ENCODE results near the gene RGS11.
"Not testable (repeated sequence)": the region's sequence is repeated elsewhere in the genome, so short reads cannot be mapped to it uniquely, and the experiment has no call there.

The RGS11 gene

DNA sequence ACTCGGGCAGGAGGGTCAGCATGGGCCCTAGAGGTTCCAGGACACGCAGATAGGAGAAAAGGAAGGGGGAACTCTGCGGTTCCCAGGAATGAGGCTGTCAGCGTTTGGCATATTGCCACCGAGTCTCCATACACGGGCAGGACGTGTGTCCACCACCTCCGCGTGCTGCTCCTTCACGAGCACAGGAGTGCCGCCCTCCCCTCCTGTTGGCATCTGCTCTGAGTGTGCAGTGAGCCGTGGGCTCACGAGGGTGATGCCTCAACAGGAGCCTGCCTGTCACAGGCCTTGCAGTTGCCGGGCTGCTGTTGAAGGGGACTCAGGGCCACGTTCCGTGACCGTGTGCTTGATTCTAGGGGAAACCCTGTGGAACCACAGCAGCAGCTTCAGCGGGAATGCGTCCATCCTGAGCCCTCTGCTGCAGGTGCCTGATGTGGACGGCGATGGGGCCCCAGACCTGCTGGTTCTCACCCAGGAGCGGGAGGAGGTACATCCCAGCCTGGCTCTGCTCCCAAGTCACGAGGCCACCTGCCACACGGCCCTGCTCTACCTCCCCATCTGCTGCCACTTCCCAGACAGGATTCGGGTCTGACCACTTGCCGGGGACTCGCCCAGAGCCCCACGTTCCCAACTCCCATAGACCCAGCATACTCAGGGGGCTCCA is 14.6 kb downstream of the RGS11 start:
- no peak for DNase-seq

DNA sequence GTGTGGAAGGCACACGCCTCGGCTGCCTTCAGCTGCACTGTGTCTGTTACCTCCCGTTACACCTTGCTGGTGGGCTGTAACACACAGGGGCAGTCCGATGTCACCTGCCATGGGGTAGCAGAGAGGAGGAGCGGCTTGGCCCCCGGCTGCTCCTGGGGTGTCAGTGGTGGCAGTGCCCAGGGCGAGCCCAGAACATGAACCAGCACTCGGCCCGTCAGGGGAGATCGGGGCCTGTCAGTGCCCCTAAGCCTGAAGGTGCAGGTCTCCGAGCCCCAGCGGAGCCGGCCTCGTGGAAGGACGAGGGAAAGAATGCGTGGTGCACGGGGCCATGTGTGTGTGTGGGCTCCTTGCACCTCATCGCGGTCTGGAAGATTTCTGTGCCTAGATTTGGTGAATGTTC is 15.4 kb downstream of the RGS11 start:
- no peak for DNase-seq

DNA sequence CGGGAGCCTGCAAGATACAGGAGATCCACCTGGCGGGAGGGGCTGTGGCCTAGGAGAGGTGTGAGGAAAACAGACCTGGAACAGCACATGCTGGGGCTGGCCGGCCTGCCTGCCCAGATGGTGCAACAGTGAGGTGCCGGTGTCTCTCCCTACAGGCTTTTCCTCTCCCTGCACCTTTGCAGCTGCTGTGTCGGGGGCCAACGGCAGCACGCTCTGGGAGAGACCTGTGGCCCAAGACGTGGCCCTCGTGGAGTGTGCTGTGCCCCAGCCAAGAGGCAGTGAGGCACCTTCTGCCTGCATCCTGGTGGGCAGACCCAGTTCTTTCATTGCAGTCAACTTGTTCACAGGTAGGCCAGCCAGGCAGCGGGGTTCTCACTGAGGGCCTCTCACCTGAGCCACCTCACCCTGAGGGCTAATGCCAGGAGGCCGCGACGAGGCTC is 15.9 kb downstream of the RGS11 start:
- DNase-seq = no peak

DNA sequence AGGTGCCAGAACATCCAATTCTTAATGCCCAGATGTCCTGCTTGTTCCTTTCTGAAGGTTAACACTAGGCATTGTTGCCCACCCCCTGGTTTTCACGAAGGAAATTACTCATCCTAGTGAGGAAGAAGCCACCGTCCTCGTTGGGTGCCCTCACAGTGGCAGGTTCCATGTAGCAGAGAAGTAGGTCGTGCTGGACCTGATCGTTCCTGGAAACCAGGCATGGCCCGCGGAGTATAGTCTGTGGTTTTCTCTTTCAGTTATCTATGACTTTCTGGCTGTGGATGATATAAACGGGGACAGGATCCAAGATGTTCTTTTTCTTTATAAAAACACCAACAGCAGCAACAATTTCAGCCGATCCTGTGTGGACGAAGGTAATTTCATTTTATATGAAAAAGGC is 16.5 kb downstream of the RGS11 start:
- DNase-seq = no peak

DNA sequence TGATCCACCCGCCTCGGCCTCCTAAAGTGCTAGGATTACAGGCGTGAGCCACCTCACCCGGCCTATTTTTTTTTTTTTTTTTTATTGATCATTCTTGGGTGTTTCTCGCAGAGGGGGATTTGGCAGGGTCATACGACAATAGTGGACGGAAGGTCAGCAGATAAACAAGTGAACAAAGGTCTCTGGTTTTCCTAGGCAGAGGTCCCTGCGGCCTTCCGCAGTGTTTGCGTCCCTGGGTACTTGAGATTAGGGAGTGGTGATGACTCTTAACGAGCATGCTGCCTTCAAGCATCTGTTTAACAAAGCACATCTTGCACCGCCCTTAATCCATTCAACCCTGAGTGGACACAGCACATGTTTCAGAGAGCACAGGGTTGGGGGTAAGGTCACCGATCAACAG is 17.7 kb downstream of the RGS11 start:
- DNase-seq = not testable (repeated sequence)

DNA sequence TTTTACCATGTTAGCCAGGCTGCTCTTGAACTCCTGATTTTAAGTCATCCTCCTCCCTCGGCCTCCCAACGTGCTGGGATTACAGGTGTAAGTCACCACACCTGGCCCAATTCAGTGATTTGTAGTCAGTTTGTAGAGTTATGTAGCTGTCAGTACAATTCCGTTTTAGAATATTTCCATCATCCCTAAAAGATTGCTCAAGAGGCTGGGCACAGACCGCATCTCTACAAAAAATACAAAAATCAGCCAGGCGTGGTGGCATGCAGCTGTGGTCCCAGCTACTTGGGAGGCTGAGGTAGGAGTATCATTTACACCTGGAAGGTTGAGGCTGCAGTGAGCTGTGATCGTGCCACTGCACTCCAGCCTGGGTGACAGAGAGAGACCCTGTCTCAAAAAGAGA is 20.6 kb downstream of the RGS11 start:
- DNase-seq = no peak

DNA sequence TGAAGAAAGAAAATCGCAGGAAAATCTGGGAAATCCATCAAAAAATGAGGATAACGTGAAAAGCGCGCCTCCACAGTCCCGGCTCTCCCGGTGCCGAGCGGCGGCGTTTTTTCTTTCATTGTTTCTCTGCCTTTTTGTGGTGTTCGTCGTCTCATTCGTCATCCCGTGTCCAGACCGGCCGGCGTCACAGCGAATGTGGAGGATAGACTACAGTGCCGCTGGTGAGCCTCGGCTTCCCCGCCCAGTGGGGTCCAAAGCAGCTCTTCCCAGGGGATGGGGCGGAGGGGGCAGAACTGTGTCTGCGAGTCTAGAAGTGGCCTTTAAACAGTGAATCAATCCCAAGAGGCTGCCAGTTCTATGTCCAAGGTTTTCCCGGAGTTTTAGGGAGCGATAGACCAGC is 21.3 kb downstream of the RGS11 start:
- no peak for DNase-seq

DNA sequence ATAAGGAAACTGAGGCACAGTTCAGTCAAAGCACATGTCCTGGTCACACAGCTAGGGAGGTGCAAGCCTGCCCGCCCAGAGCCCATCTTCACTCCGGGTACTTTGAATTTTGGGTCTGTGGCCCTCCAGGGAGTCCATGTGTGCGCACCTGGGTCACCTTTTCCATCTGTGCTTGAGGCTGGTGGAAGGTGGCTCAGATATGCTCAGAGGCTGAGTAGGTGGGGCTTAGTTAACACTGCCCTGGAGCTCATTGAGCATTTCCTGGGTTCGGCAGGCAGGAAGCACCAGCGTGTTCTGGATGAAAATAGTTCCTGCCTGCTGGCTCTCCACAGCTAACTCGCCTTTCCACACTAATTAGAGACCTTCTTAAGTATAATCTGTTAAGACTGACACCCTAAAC is 21.9 kb downstream of the RGS11 start:
- no peak for DNase-seq

DNA sequence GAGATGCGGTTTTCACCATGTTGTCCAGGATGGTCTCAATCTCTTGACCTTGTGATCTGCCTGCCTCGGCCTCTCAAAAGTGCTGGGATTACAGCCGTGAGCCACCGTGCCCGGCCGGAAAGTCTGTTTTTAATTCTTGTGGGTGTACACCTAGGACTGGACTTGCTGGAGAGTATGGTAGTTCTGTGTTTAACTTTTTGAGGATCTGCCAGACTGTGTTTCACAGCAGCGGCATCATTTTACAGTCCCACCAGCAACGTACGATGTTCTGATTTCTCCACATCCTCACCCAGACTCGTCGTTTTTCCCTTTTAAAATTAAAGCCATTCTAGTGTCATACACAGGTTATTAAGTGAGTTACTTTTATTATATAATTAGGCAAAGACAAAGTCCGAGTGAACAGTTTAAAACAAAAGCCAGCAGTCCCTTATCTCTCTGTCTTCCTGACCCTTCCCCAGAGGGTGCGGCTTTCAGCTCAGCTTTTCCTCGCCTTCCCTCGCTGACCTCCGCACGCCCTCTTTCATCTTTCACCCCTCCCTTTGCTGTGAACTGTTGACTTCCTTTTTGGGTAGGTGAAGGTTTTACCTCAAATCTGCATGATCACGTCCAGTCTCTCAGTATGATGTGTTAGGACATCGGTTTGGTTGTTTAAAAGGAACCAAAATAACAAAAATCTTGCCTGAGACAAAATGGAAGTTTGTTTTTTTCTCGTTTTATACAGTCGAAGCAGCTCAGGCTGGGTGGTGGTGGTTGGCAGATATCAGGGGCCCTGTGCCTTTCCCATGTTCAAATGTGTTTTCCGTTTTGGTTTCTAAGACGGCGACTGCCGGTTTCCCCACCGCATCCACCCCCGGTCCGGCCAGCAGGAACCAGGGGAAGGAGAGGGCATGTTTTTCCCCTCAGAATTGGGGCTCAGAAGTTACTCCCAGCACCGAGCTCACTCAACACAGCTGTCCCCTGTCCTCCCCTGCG is 23.1 kb downstream of the RGS11 start:
- DNase-seq = peak; percentile 20

DNA sequence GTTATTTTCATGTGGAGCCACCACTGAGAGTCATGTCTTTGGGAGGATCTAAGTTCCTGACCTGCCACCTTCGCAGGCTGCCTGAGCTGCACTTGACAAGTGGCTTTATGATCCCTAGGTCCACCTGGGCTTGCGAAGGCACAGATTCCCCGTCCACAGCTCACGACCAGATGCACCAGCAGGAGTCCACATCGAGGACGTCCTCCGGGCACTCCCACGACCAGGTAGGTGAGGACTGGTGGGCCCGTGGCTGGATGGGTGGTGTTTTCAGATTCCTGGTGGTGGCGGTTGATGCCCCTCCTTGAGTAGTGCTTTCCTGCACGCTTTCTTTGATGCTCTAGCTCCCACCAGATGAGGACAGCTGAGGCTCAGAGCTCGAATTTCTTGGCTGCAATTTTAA is 26.3 kb downstream of the RGS11 start:
- DNase-seq = no peak

DNA sequence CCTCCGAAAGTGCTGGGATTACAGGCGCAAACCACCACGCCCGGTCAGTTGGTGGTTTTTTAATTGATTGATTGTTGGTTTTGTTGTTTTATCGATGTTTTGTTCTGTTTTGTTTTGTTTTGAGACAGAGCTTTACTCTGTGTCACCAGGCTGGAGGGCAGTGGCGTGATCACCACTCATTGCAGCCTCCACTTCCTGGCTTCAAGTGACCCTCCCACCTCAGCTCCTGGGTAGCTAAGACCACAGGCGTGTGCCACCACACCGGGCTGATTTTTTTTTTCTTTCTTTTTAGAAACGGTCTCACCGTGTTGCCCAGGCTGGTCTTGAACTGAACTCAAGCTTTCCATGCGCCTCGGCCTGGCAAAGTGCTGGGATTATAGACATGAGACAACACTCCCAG is 28.7 kb downstream of the RGS11 start:
- DNase-seq = no peak

DNA sequence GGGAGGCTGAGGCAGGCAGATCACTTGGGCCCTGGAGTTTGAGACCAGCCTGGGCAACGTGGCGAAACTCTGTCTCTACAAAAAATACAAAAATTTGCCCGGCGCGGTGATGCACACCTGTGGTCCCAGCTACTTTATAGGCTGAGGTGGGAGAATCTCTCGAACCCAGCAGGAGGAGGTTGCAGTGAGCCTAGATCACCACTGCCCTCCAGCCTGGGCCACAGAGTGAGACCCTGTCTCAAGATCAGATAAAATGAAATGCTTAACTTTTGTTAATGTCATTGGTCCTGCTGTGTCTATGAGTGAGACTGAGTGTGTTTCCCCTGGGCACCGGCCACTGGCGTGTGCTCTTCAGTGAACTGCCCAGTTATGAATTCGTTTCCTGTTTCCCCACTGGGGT is 30.6 kb downstream of the RGS11 start:
- DNase-seq = no peak

DNA sequence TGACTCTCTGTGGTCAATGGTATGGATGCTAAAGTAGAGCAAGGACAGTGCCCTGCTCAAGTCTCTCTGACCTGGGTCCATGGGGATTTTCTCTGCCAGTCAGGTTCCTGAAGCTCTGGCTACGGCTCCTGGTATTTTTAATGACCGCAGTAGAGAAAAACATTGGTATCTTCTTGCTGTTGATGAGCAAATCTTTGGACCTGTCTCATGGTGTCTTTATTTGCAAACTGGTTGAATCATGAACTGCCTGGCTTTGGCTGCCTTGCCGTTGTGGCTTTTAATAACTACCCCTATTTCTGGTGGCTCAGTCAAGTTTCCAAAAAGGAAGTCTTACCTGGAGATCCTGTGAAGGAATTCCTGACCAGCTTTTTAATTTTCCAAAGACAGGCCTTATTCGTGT is 32.4 kb downstream of the RGS11 start:
- no peak for DNase-seq

DNA sequence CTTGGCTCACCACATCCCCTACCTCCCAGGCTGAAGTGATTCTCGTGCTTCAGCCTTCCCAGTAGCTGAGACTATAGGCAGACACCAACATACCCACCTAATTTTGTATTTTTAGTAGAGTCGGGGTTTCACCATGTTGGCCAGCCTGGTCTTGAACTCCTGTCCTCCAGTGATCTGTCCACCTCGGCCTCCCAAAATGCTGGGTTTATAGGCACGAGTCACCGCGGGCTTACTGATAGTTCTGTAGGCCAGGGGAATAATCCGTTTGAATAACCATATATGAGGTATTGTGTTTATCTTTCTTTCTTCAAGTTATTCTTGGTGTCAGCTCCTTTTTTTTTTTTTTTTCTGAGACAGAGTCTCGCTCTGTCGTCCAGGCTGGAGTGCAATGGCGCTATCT is 33.5 kb downstream of the RGS11 start:
- DNase-seq = no peak

DNA sequence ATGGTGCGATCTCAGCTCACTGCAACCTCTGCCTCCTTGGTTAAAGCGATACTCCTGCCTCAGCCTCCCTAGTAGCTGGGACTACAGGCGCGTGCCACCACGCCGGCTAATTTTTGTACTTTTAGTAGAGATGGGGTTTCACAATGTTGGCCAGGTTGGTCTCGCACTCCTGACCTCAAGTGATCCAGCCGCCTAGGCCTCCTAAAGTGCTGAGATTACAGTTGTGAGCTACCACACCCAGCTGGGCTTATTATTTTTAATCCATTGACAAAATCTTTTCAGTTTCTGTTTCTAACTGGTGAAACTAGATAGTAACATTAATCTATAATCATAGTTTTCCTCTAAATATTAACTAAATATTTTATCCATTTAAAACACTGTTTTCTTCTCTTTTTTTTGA is 35.2 kb downstream of the RGS11 start:
- DNase-seq = no peak

DNA sequence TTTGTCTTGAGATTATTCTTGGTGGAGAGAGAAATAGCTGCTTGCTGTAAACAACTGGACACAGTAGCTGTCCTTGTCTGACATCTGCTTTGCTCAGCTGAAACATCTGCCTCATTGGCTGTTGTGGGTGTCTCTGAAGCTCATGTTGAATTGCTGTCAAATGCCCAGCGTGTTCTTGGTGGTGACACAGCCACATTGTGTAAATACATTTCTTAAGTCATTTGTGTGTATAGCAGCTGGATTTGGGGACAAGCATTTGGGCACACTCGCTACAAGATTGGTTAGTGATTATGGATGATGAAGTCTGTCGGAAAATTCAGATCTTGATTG is 35.8 kb downstream of the RGS11 start:
- no peak for DNase-seq

DNA sequence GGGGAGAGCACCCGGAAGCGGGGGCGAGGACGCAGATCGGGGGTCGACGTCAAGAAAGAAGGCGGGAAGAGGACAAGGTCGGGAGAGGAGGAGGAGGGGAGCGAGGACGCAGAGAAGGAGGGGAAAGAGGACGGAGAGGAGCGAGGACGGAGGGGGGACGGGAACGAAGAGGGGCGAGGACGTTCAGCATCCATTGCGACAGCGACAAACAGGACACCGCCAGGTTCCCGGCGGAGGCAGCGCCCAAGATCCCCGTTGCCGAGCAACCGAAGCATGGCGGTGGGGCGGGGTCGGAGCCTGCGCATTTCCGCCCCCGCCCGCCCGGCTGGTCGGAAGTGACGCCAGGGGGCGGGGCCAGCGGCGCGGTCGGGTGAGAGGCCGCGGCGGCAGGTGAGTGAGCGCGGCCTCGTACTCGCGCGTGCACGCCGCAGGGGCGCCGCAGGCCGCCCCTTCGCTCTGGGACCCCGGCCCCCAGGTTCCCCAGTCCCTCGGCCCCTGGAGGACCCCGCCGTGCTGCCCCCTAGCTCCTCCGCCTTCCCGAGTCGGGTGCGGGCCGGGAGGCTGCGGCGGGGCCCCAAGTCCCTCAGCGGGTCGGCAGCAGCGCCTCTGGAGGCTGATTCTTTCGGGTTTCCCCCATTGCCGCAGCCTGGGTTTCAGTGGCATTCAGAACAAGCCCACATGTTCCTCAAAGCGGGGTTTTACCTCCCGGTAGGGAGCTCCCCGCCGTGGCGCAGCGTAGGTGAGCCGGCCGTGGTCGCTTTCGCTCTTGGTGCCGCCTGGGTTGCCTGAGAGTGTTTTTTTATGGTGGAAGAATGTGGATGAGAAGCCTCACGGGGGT is 41.1 kb downstream of the RGS11 start, which contains the start of gene FAM234A:
Gene FAM234A (plus strand): TSS at position 354 of the 838 bp plus-strand sequence. CDS start 19,593 bp downstream, outside the sequence.
- DNase-seq = peak; percentile 97

DNA sequence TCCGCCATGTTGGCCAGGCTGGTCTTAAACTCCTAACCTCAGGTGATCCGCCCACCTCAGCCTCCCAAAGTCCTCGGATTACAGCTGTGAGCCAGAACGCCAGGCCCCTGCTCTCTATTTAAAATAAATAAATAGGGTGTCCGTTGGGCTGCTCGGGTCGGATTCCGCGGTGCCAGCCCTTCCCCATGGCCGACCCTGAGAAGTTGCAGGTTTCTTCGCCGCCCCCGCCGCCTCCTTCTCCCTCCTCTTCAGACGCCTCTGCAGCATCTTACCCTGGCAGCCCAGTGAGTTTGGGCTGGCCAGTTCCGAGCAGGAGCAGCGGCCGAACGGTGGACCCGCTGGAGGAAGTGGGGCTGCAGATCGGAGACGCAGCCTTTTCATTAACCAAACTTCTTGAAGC is 44.8 kb downstream of the RGS11 start:
- DNase-seq = no peak

DNA sequence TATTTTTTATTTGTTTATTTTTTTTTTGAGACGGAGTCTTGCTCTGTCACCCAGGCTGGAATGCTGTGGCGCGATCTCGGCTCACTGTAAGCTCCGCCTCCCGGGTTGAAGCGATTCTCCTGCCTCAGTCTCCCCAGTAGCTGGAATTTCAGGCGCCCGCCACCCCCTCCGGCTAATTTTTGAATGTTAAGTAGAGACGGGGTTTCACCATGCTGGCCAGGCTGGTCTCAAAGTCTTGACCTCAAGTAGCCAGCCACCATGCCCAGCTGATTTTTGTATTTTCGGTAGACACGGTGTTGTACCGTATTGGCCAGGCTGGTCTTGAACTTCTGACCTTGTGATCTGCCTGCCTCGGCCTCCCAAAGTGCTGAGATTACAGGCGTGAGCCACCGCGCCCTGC is 45.4 kb downstream of the RGS11 start:
- not testable (repeated sequence) for DNase-seq

DNA sequence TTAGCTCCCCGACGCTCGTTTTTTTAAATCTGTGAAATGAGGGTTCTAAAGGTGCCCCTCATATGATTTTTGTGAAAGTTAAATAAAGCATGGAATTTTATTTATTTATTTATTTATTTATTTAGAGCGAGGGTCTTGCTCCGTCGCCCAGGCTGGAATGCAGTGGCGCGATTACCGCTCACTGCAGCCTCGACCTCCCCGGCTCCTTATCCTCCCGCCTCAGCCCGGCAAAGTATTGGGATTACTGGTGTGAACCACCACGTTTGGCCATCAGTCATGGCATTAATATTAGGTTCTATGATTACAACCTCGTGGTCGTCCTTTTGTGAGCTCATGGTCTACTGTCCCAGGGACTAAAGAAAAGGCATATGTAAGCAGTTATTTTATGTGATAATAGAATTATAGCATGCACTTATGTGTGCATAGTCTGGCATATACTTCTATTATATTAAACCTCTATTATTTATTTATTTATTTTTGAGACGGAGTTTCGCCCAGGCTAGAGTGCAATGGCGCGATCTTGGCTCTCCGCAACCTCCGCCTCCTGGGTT is 45.9 kb downstream of the RGS11 start:
- no peak for DNase-seq

DNA sequence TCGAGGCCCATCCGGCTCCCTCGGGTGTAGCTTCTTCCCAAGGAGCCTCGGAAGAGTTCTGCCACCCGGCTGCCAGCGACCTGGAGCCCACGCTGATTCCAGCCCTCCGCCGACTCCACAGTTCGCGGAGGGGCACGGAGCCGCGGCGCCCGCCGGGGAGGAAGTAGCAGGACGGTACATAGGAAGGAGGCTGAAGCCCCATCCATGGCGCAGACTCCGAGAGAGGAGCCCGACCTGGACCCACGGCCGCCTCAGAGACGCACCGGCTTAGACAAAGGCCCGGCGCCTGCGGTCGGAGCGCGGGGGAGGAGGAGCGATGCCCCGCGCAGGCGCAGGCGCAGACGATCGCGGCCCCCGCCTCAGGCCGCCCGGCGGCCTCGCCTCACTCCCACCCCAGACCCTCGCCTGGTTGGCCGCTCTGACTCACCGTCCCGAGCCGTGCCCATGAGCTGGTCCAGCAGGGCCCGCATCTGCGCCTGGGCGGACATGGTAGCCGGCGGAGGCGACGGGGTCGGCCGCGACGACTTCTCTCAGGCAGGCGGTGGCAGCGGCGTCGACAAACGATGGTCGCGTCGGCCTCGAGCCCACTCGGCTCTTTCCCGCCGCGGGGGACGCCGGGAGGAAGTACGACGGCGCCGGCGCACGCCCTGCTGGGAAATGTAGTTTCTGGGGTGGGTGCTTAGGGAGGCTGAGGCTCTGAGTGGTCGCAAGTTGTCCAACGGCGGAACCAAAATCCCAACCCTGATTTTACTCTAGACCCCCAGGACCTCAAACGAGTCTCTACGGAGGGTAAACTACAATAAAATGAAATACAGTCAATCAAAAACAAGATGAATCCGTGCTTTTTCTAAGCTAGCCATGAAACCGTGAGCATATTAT is 46.7 kb downstream of the RGS11 start, which contains the start of gene LUC7L:
Gene LUC7L (minus strand): TSS at position 598 of the 879 bp plus-strand sequence. CDS start 110 bp downstream, at position 488.
- peak; percentile 86 for DNase-seq

Data from stimulated activated CD4-positive, alpha-beta T cell treated with anti-CD3 and anti-CD28 coated beads, Interleukin-4, amount 100 ng/mL, for 1 hour (primary cell).